GM19351 (cell line): Measurements from ENCODE around the gene ADGRD1.

ENCODE experiments used
- ATAC-seq: cut with Tn5 transposase; IDR thresholded peaks from one replicate; pipeline ENCODE4 v1.9.1; 2021; ENCODE audit warnings: mild to moderate bottlenecking, moderate library complexity; ENCODE audit not compliant: unreplicated experiment

The ADGRD1 gene

DNA sequence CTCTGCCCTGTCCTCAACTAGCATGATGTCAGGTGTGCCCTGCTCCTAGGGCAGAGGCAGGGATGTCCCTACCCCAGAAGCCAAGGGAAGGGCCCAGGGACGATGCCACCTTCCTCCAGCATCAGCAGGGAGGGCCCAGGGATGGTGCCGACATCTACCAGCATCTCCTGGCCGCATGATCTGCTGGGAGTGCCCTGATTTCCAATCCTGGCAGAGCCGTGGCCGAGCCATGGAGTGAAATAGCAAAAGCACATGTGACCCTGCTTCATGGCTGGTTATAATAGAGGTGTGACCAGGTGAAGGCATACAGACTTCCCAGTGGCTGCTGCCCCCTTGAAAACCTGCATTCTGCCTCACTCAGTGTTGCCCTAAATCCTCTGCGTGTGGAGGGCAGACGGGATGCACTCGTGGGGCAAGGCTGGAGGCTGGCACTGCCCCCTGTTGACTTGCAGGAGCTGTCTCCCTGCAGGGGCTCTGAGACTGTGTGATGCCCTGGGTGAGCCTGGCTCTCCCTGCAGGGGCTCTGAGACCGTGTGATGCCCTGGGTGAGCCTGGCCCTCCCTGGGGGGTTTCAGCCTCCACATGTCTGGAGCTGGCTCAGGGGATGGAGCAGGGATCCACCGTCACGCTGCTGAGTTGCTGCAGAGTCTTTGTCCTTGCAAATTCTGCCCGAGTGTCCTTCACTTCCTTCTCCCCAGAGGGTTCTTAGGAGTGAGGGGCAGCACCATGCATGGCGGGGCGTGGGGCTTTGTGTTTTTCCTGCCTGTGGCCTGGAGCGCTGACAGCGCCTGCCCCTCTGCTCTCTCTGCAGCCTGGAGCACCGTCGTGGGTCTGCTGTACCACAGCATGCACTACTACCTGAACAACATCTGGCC is 51.7 kb downstream of the ADGRD1 start:
- no peak for ATAC-seq

DNA sequence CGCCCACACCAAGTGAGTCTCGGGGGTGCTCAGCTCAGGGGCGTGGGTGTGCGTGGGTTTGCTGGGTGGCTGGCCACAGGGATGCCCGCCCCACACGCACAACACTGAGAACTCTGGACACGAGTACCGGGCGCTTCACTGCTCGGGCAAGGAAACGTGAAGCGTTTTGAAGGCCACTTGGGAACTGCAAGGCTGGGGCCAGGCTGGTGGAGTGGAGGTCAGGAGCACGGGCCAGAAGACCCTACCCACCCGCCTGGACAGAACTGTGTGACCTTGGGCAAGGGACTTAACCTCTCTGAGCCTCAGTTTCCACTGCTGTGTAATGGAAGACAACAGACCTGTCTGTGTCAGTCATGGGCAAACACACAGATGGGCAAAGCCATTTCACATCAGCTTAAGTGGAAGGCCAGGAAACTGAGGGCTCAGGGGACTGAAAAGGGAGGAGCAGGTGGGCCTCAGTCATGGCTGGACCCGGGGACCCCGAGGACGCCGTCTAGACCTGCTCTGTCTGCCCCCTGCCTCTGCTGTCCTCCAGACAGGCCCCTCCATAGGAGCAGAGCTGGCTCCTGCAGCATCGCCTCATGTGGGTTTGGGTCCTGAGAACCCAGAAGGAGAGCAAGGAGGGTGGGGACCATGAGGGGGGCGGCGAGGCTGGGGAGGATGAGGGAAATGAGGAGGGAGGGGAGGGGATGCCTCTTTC is 52.5 kb downstream of the ADGRD1 start:
- ATAC-seq = no peak

- no peak for ATAC-seq
Measured at GRCh38 chr12:131007031-131007739, 53.5 kb downstream of the ADGRD1 start.

- ATAC-seq = no peak
Measured at GRCh38 chr12:131007740-131008117, 54.0 kb downstream of the ADGRD1 start.

DNA sequence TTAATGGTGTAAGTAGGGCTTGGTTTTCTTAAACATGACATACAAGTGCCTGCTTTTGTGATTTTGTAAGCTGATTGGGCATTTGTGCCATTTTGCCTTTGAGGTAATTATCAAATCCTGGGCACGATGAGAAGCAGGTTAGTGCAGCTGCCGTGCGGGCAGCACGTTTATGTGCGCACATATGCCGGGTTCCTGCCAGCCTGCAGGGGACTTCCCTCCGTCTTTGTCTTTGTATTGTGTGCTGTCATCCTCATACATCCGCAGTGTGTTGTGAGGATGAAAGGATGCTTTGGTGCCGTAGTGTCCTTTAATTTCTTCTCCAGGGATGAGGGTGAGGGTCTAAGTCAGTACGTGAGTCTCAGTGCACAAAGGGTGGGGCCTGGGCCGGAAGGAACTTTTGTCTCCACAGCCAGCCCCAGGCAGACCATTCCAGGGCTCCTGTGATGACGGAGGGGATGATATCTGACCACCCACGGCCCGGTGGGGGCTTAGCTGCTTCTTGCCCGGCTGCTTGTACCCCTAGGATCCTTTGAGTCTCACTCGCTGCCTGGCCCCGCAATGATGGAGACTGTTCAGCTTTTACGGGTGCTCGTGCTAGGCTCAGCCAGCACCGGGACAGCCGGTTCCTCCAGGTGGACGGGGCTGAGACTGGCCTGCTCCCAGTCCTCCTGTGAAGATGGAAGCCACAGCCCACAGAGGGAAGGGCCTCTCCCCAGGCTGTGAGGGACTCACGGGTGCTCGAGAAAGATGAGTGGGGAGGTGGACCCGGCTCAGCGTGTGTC is 54.6 kb downstream of the ADGRD1 start:
- no peak for ATAC-seq

DNA sequence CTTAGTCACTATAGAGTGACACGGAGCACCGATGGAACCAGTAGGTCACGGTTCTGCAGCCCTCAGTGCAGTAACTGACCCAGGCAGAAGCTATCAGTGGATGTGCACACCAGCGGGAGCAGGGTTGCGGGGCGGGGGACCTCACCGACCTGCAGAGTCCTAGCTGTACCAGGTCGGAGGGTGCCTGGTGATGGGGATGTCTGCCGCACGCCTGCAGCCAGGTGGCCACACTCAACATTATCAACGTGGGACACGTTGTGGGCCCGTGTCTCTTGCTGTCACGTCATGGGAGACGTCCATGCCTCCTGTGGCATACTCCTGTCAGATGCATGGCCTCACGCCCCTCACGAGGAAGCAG is 55.2 kb downstream of the ADGRD1 start:
- ATAC-seq = no peak

DNA sequence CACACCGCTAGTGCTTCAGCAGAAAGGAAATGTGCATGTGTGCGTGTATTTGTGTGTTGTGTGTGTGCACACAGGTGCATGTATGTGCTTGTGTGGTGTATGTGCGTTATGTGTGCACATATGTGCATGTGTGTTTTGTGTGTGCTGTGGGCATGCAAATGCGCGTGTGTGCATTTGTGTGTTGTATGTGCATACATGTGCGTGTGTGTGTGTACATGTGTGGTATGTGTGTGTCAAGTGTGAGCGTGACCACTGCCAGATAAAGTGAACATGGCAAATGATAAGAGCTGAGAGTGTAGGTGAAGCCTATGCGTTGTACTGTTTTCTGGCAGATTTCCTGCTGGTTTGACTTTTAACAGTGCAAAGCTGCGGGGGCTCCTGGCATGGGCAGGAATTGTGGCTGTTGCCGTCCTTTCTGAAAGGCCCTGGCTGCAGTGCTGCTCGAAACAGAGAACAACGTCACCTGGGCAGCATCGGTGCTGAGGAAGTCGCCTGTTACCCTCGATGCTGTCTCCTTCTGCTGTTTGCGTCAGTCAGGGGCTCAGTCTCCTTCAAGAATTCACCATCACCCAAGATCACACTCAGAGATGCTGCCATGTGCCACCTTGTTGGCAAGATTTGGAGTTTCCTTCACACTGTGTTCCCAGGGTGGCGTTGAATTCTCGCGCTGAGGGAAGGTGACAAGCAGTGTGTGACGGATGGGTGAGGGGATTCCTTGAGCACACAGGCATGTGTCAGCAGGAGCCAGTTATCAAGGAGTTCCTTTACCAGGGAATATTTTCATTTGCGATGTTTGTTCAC is 56.1 kb downstream of the ADGRD1 start:
- no peak for ATAC-seq

DNA sequence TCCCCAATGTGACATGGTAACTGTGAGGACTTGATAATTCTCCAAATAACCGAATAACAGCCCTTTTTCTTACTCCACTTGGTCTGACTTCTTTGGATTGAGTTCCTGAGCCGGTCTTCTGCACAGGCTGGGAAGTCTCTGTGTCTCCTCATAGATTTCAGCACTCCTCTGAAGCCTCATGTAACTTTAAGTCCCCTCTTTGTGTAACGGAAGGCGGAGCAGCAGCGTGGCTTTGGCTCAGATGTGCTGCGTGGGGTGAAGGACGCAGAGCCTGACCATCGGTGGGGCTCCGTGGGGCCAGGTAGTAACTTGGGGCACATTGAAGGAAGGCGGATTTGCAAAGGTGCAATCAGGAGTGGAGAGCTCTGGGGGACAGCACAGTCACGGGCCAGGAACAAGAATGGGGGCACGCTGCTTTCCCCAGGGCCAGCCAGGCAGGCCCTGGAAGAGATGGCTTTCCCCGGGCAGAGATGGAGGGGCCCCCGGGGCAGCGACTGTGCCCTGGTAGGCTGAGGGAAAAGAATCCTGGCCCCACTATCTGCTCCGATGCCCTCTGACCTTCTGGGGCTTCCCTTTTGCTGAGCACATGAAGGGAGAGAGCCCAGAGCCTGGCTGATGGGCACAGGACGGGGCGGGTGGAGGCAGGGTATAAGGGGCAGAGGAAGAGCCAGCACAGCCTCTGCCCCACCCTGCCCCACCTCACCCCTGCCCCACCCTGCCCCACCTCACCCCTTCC is 56.9 kb downstream of the ADGRD1 start:
- ATAC-seq = no peak

DNA sequence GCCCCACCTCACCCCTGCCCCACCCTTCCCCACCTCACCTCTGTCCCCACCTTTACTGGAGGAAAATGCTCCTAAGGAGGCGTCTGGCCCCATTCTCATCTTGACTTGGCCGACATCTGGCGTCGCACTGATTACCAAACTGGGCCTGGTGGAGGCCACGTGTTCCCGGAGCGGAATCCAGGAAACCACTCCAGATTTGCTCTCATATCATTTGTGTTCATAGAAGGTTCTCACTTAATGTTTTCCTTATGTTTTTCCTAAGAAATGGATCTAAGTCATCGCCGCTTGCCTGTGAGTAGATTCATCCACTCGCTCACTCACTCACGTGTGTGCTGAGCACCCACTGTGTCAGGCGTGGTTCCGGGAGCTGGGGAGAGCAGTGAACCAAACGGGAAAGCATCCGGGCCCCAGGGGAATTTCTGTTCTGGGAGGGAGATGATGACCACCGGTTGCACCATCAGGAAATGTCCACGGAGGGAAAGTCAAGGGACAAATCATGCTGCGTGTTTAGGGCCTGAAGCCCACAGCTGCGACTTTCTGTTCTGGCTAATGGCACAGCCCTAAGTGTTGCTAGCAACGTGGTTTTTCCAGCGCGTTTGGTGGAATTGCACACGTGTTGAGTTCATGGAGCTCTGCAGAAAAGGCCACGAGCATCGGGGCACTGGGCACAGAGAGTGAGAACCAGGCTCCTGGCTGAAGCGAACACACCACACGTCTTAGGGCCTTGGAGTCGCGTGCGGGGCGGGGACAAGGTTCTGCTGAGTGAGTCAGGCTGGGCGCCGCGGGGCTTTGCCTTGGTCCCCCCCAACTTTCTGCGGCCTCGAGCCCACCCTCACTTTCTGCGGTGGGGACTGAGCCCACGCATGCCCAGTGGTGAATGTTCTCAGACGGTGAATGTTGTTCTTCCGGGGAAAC is 57.7 kb downstream of the ADGRD1 start:
- ATAC-seq = no peak

DNA sequence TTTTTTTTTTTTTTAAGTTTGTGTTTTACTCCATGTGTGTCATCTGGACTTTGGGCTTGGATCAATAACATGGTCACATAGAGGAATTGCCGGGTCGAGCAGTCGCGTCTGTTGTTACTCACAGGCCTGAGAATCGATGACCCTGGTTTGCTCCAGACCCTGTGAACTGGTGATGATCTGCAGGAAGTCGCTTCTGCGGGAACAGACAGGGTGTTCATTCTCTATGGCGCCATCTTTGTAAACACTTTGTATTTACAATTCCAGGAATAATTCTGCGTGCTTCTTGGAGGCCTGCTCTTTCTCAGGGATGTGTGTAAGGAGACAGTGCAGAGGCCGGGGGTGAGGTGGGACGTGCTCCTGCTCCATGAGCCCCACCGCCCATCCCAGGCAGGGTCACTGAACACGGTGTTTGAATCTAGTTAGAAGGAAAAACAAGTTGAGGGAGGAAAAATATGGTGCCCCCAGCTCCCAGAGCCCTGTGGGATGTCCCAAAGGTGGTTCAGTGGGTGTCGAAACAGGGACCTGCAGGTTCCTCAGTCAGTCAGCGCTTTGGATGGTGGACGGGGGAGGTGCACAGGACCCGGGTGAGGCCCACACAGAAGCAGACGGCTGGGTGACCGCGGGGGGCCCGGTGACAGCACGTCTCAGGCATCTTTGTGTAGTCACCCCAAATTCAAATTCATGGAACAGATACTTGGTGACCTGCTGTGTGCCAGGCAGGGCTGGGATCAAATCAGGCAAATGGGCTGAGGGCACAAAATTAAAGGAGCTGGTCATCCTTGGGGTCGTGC is 58.8 kb downstream of the ADGRD1 start:
- no peak for ATAC-seq

- ATAC-seq = no peak
Measured at GRCh38 chr12:131013118-131013517, 59.4 kb downstream of the ADGRD1 start.

DNA sequence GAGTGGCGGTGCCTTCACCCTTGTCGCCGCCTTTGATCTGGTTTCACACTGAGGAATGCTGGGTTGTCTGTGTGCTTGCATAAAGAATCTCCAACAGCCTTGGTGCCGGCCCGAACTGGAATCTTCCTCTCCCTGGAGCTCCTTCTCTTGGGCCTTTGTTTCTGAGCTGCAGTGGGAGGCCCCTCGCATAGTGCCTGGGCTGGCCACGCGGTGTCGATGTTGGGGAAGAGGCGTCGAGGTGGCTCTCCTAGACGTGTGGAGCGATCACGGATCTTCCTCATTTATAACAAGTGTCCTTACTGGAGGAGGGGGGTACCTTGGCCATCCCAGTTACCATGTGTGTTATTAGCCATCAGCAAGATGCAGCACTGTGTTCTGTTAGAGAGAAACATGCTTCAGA is 60.6 kb downstream of the ADGRD1 start:
- ATAC-seq = no peak

GRCh38 chr12:131015581-131016337 is 62.1 kb downstream of the ADGRD1 start:
- ATAC-seq = no peak

GRCh38 chr12:131017477-131017991 is 63.8 kb downstream of the ADGRD1 start:
- ATAC-seq = no peak

GRCh38 chr12:131018019-131018620 is 64.4 kb downstream of the ADGRD1 start:
- no peak for ATAC-seq

DNA sequence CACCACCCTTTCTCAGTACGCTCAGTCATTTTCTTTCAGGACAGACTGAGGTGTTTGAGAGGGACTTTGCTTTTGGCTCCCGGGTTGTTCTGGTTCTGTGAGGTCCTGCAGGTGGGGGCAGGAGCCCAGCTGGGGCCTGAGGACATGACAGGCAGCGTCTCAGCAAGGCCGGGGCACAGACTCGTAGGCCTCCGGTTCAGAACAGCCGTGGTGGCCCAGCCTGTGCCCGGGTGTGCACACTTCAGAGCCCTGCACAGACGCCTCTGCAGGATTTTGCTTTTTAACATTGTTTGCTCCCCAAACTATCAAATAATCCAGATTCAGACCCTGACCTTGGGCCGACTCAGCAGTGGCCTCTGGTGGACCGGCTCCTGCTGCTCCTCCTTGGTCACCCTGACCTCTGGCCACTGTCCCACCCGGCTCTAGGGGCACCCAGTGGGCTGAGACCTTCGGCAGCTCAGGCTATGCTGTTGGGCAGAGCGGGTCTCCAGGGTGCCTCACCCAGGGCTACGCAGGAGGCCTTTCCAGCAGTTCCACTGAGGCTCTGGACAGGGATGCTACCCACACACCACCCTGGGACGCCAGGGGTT is 65.2 kb downstream of the ADGRD1 start:
- ATAC-seq = no peak
